HepG2 (cell line): ENCODE measurements around the gene SLX1A. TPM values are rescaled to one million over a fixed set of nuclear protein-coding genes. Genes with fewer than 3 reads are reported as not detected.
A peak's percentile ranks its signal among the peaks of the same experiment; 100 is the strongest.

Source experiments
- AGO1 ChIP-seq: fragments of 200-400 bp; formaldehyde crosslinking; IDR thresholded peaks from 2 replicates; pipeline ENCODE4 v1.6.1; 2017; ENCODE audit warnings: mild to moderate bottlenecking, low read depth, low read length, moderate library complexity; ENCODE audit not compliant: poor library complexity, severe bottlenecking
- AHDC1 ChIP-seq: sonication (generic); formaldehyde crosslinking; IDR thresholded peaks from 2 replicates; pipeline ENCODE4 v1.5.1; 2020; ENCODE audit warnings: mild to moderate bottlenecking, missing genetic modification reagents, borderline replicate concordance
- CTCF ChIP-seq: sonication (generic); formaldehyde crosslinking; IDR thresholded peaks from 2 replicates; pipeline ENCODE4 v1.5.0; 2020; ENCODE audit warnings: mild to moderate bottlenecking, missing genetic modification reagents, moderate library complexity
- EP300 ChIP-seq, 3 experiments: sonication (generic) in 1 of 3; formaldehyde crosslinking in 1 of 3; IDR thresholded peaks; 2 replicates each; pipeline versions ENCODE4 v1.5.1 to v1.6.1; 2011 to 2020; ENCODE audit warnings: low read depth in 2 of 3, low read length in 2 of 3, borderline replicate concordance in 1 of 3, improper control_type of control experiment in 1 of 3, mild to moderate bottlenecking in 1 of 3, missing genetic modification reagents in 1 of 3, moderate library complexity in 1 of 3
- GLI4 ChIP-seq: sonication (generic); formaldehyde crosslinking; IDR thresholded peaks from 2 replicates; pipeline ENCODE4 v1.5.1; 2020; ENCODE audit warnings: missing genetic modification reagents, mild to moderate bottlenecking, moderate library complexity, borderline replicate concordance
- HNF1B ChIP-seq: sonication (generic); formaldehyde crosslinking; IDR thresholded peaks from 2 replicates; pipeline ENCODE4 v1.5.1; 2020; ENCODE audit warnings: mild to moderate bottlenecking, moderate library complexity, missing genetic modification reagents
- MTF2 ChIP-seq: sonication (generic); formaldehyde crosslinking; IDR thresholded peaks from 2 replicates; pipeline ENCODE4 v1.5.0; 2020; ENCODE audit warnings: missing genetic modification reagents, borderline replicate concordance
- MYC ChIP-seq: sonication (generic); formaldehyde crosslinking; IDR thresholded peaks from 2 replicates; pipeline ENCODE4 v1.9.0; 2021; ENCODE audit warnings: missing genetic modification reagents, borderline replicate concordance
- TAF1 ChIP-seq: sonication (generic); formaldehyde crosslinking; IDR thresholded peaks from 2 replicates; pipeline ENCODE4 v1.4.0; 2020; ENCODE audit warnings: missing genetic modification reagents
- TFDP1 ChIP-seq: IDR thresholded peaks from 2 replicates; pipeline ENCODE4 v1.6.1; 2016; ENCODE audit warnings: missing compliant biosample characterization, missing genetic modification reagents, borderline replicate concordance
- ZMYM3 ChIP-seq: sonication (generic); formaldehyde crosslinking; IDR thresholded peaks from 2 replicates; pipeline ENCODE4 v1.5.1; 2020; ENCODE audit warnings: mild to moderate bottlenecking, missing genetic modification reagents
- ZNF138 ChIP-seq: sonication (generic); formaldehyde crosslinking; IDR thresholded peaks from 2 replicates; pipeline ENCODE4 v1.5.0; 2020; ENCODE audit warnings: mild to moderate bottlenecking, low read depth, missing genetic modification reagents
- ZNF292 ChIP-seq: sonication (generic); formaldehyde crosslinking; IDR thresholded peaks from 2 replicates; pipeline ENCODE4 v1.8.1; 2022; ENCODE audit warnings: mild to moderate bottlenecking, low read depth, missing genetic modification reagents, borderline replicate concordance
- polyA plus RNA-seq, 8 experiments: library from polyadenylated mRNA; depleted of rRNA in 3 of 8; stranded (reverse) in 7 of 8; unstranded in 1 of 8; fragments of >200 nt; fragmentation: Illumina TruSeq in 4 of 8; extraction: Trizol in 4 of 8; gene quantifications; 2 replicates each; pipeline versions ENCODE4 v1.2.1 to v1.2.3, GENCODE V29; 2011 to 2016; ENCODE audit warnings: low read depth in 4 of 8, missing spikeins in 1 of 8, mixed read lengths in 1 of 8; ENCODE audit not compliant: insufficient read depth in 1 of 8
- total RNA-seq, 5 experiments: library from RNA; depleted of rRNA; stranded (reverse); fragments of >200 nt; fragmentation: Illumina TruSeq; extraction: Trizol; gene quantifications; 2 replicates each; pipeline ENCODE4 v1.2.3, GENCODE V29; 2016; ENCODE audit warnings: low read depth in 1 of 5

SLX1A gene
- total and polyA plus RNA-seq, 2 of the 13 experiments (the other 11 are each of a cell fraction or from before 2014, with no cell fraction given): 12.0 to 37.1 TPM

GRCh38 chr16:30184096-30184890 lies 9.4 kb upstream of the SLX1A start (continued):
- TF ChIP-seq HNF1B (CRISPR knock-in tag) (peak; percentile 30; the same call in 1 of the 2 replicates), TFDP1 (CRISPR knock-in tag) (peak; percentile 28; the same call in 1 of the 2 replicates), ZNF292 (CRISPR knock-in tag) (0 out of 2 replicates have a peak, but pooled peaks have one; percentile 21), AHDC1 (CRISPR knock-in tag) (no peak), MTF2 (no peak), AGO1 (peak; percentile 0), CTCF (0 out of 2 replicates have a peak, but pooled peaks have one; percentile 4), TAF1 (0 out of 2 replicates have a peak, but pooled peaks have one; percentile 1), GLI4 (CRISPR knock-in tag) (no peak), ZNF138 (no peak), EP300 (IDR thresholded peaks at IDR 0.05; ENCODE audit: low read depth in 2 of 2, low read length in 2 of 2) (no peak), EP300 (CRISPR knock-in tag; IDR thresholded peaks at IDR 0.05; ENCODE audit: borderline replicate concordance) (0 out of 2 replicates have a peak, but pooled peaks have one; percentile 26), ZMYM3 (peak; percentile 67; the same call in 1 of the 2 replicates), MYC (CRISPR knock-in tag) (0 out of 2 replicates have a peak, but pooled peaks have one; percentile 17)
